GM23248 (cell line): Measurements from ENCODE around the gene MFSD2B.

Experiments
- EZH2 ChIP-seq: fragments of 200-600 bp; sonication (generic); IDR thresholded peaks from 2 replicates; pipeline ENCODE4 v1.6.1; 2018; ENCODE audit warnings: antibody characterized with exemption, mild to moderate bottlenecking; ENCODE audit not compliant: insufficient read depth, poor library complexity, severe bottlenecking
- EZH2phosphoT487 ChIP-seq: fragments of 200-600 bp; sonication (generic); IDR thresholded peaks from 2 replicates; pipeline ENCODE4 v1.6.1; 2018; ENCODE audit warnings: antibody characterized with exemption, moderate library complexity, mild to moderate bottlenecking, low read depth; ENCODE audit not compliant: insufficient read depth

DNA sequence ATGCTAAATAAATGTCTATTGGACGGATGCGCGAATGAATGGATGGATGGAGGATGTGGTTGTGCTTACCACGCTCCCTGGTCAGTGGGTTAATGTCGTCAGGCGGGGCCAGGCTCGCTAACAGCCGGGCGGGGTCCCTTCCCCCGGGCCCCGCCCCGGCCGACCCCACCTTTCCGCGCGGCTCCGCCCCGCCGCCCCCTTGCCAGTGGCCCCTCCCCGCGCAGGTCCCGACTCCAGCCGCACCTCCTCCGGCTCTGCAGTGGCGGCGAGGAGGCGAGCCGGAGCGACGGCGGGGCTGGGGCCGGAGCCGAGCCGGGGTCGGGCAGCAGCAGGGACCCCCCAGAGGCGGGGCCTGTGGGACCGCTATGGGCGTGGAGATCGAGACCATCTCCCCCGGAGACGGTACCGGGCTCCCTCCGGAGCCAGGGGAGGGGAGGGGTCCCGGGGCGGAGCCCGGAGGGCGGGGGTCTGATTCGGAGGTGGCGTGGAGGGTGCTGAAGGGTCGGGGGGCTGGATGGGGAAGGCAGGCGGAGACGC lies 39.7 kb downstream of the MFSD2B start, which contains the start of gene FKBP1B:
- TF ChIP-seq EZH2 (no peak), EZH2phosphoT487 (no peak)
